BE2C (cell line): Measurements from ENCODE around the gene CYP2A6.
"Not testable (repeated sequence)": the region's sequence is repeated elsewhere in the genome, so short reads cannot be mapped to it uniquely, and the experiment has no call there.

Experiments
- DNase-seq: peaks from one replicate; pipeline ENCODE4 v3.0.0-alpha.2; 2020
- H3K27me3 ChIP-seq: fragments of 250-450 bp; sonication (Bioruptor Pico); 2 replicates; pipeline ENCODE4 v1.5.1; 2020; ENCODE audit warnings: mild to moderate bottlenecking
- H3K36me3 ChIP-seq: fragments of 250-450 bp; sonication (Bioruptor Pico); 2 replicates; pipeline ENCODE4 v1.5.1; 2020; ENCODE audit warnings: mild to moderate bottlenecking
- H3K4me1 ChIP-seq: fragments of 250-450 bp; sonication (Bioruptor Pico); 2 replicates; pipeline ENCODE4 v1.5.1; 2020
- H3K4me3 ChIP-seq: 2 replicates; pipeline ENCODE4 v1.5.1; 2011; ENCODE audit warnings: low read depth, low read length
- H3K9me3 ChIP-seq: fragments of 250-450 bp; sonication (Bioruptor Pico); 2 replicates; pipeline ENCODE4 v1.5.1; 2020
- TF ChIP-seq, protein P1 (sequence below): IDR thresholded peaks from 2 replicates; pipeline ENCODE4 v1.5.1; 2012; ENCODE audit warnings: mild to moderate bottlenecking, low read depth, low read length

CYP2A6 gene

GRCh38 chr19:40858109-40858508, 7.9 kb upstream of the CYP2A6 start:
- Histone ChIP-seq H3K4me1 (no peaks in the 10 kb centered on the region), H3K36me3 (no peaks in the 10 kb centered on the region), H3K9me3 (no peaks in the 10 kb centered on the region), H3K27me3 (peaks cover 13% of the 10 kb centered on the region), H3K4me3 (no peak overlapping the region)
- TF ChIP-seq, protein P1, sequence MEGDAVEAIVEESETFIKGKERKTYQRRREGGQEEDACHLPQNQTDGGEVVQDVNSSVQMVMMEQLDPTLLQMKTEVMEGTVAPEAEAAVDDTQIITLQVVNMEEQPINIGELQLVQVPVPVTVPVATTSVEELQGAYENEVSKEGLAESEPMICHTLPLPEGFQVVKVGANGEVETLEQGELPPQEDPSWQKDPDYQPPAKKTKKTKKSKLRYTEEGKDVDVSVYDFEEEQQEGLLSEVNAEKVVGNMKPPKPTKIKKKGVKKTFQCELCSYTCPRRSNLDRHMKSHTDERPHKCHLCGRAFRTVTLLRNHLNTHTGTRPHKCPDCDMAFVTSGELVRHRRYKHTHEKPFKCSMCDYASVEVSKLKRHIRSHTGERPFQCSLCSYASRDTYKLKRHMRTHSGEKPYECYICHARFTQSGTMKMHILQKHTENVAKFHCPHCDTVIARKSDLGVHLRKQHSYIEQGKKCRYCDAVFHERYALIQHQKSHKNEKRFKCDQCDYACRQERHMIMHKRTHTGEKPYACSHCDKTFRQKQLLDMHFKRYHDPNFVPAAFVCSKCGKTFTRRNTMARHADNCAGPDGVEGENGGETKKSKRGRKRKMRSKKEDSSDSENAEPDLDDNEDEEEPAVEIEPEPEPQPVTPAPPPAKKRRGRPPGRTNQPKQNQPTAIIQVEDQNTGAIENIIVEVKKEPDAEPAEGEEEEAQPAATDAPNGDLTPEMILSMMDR = no peak
- DNase-seq = no peak

DNA sequence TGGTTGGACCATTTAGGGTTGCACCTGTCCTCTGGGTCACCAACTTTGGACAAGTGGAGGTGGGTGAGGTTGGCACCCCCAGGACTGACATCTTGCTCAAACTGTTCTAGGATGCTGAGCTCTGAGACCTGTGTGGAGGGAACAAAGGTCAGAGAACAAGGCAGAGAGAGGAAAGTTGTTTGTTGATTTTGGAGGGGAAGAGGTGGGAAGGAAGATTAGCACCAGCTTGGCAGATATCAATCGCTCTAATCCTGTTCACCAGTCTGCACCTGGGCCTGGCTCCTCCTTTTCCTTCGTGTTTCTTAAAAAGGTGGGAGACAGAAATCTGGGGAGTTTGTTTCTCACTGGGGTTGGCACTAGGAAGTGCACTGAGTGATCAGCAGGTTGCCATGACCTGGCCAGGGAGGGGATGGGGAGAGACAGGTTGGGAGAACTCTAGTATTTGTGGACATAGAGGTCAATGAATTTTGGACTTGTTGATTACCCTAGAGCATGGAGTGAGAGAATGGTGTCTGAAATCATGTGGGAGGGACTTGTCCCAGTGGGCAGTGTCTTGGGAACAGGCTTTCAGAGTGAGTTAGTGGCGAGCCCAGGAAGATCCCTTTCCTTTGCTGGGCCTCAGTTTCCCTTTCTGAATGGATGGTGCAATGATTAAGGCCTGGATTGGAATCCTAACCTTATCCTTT, 2.4 kb upstream of the CYP2A6 start:
- DNase-seq, H3K4me1 ChIP-seq, H3K36me3 ChIP-seq, H3K9me3 ChIP-seq, H3K4me3 ChIP-seq: not testable (repeated sequence)
- H3K27me3 ChIP-seq = peaks cover 15% of the 10 kb centered on the region; the same call in 1 of the 2 replicates

DNA sequence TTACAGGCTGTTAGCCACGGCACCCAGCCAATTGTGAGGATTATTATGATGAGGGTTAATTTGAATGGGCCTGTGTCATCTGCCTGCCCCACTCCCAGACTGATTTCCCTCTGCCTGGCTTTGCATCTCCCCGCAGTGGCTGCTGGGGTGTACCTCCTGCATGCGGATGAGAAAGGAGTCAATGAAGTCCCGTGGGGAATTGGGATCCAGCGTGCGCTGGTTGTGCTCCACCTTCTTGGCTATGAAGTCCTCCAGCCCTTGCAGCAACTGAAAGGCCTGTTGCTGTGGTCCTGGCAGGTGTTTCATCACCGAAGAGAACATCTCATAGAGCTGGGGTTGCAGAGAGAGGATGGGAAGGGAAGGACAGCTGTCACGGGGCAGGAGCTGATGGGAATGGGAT, 3.5 kb downstream of the CYP2A6 start:
- H3K4me1 ChIP-seq, H3K9me3 ChIP-seq, H3K4me3 ChIP-seq, H3K36me3 ChIP-seq, DNase-seq: not testable (repeated sequence)
- H3K27me3 ChIP-seq = peaks cover 30% of the 10 kb centered on the region

- H3K4me1 ChIP-seq, H3K36me3 ChIP-seq, H3K4me3 ChIP-seq, DNase-seq, H3K9me3 ChIP-seq: not testable (repeated sequence)
- peaks cover 24% of the 10 kb centered on the region for H3K27me3 ChIP-seq
These were observed 6.6 kb downstream of the CYP2A6 start for GRCh38 chr19:40843653-40844052.

GRCh38 chr19:40842997-40843652, 7.1 kb downstream of the CYP2A6 start:
- H3K36me3 ChIP-seq, H3K4me3 ChIP-seq, H3K9me3 ChIP-seq, DNase-seq, H3K4me1 ChIP-seq: not testable (repeated sequence)
- peaks cover 20% of the 10 kb centered on the region for H3K27me3 ChIP-seq

DNA sequence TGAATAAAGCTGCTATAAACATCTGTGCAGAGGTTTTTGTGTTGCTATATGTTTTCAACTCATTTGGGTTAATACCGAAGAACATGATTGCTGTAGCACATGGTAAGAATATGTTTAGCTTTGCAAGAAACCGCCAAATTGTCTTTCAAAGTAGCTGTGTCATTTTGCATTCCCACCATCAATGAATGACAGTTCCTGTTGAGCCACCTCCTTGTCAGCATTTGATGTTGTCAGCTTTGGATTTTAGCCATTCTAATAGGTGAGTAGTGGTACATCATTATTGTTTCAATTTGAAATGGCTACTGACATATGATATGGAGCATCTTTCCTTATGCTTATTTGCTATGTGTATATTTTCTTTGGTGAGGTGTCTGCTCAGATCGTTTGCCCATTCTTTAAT, 8.2 kb downstream of the CYP2A6 start:
- H3K36me3 ChIP-seq, H3K9me3 ChIP-seq, DNase-seq, H3K4me3 ChIP-seq, H3K4me1 ChIP-seq: not testable (repeated sequence)
- H3K27me3 ChIP-seq = peaks cover 17% of the 10 kb centered on the region

GRCh38 chr19:40838477-40838876, 11.8 kb downstream of the CYP2A6 start:
- not testable (repeated sequence) for H3K4me1 ChIP-seq, DNase-seq, H3K36me3 ChIP-seq, H3K27me3 ChIP-seq, H3K4me3 ChIP-seq, H3K9me3 ChIP-seq

DNA sequence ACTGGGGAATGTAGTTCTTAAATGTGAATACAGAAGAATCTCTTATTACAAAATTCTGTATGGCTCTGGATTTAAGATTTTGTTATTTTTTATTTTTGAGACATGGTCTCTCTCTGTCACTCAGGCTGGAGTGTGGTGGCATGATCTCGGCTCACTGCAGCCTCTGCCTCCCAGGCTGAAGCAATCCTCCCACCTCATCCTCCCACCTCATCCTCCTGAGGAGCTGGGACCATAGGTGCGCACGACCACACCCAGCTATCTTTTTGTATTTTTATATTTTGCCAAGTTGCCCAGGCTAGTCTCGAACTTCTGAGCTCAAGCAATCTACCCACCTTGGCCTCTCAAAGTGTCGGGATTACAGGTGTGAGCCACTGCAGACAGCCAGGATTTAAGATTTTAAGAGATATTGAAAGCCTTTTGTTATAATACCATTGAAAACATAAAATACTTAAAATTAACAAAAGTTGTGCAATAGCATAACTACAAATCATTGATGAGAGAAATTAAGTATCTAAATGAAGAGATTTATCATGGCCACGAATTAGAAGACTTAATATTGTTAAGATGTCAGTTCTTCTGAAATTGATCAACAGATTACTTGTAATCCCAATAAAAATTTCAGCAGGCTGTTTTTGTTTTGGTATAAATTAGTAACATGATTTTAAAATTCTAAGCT, 13.4 kb downstream of the CYP2A6 start:
- Histone ChIP-seq H3K27me3 (peaks cover 5% of the 10 kb centered on the region; the same call in 1 of the 2 replicates), H3K36me3 (no peaks in the 10 kb centered on the region), H3K4me1 (no peaks in the 10 kb centered on the region), H3K9me3 (no peaks in the 10 kb centered on the region), H3K4me3 (no peak overlapping the region)
- no peak for DNase-seq
- TF ChIP-seq, protein P1 = no peak

DNA sequence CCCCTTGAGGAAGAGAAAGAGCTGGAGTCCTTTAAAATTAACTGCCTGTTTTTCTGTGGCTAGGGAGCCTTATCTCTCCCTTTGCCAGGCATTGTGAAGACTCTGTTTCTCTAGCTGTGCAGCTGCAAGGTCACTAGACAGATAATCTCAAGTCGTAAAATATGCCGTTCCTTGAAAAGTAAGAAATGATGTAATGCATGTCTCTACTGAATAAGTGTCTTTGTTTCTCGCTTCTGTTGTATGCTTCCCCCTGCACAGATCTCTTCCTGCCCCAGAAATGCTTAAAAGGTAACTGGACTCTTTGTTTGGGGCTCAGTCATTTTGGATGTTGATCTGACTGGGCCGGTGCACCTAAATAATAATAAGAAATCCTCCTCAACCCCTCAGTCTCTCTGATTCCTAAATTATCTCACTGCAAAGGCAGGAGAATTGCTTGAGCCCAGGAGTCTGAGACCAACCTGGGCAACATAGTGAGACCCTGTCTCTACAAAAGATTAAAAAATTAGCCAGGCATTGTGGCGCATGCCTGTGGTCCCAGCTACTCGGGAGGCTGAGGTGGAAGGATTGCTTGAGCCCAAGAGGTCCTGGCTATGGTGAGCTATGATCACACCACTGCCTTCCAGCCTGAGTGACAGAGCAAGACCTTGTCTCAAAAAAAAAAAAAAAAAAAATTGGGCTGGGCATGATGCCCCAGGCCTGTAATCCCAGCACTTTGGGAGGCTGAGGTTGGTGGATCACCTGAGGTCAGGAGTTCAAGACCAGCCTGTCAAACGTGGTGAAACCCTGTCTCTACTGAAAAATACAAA, 16.3 kb downstream of the CYP2A6 start:
- not testable (repeated sequence) for H3K27me3 ChIP-seq, H3K36me3 ChIP-seq, H3K9me3 ChIP-seq, H3K4me3 ChIP-seq, DNase-seq, H3K4me1 ChIP-seq

DNA sequence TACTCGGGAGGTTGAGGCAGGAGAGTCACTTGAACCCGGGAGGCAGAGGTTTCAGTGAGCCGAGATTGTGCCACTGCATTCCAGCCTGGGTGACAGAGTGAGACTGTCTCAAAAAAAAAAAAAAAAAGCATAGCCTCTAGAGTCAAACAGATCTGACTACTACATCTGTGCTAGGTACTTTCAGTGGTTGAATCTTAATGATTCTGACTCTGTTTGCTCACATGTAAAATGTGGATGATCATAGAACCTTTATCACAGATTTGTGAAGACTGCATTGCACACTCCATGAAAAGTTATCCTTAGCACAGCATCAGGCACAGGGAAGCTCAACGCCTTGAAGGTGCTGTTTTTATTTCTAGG, 17.8 kb downstream of the CYP2A6 start:
- H3K9me3 ChIP-seq, H3K4me3 ChIP-seq, H3K4me1 ChIP-seq, DNase-seq, H3K27me3 ChIP-seq, H3K36me3 ChIP-seq: not testable (repeated sequence)
